22Rv1 (cell line): Measurements from ENCODE around the gene SETBP1.

ENCODE experiments used
- H3K27ac ChIP-seq: fragments of 450-650 bp; 2 replicates; pipeline ENCODE4 v1.5.1; 2017
- ZFX ChIP-seq: fragments of 450-650 bp; IDR thresholded peaks from 2 replicates; pipeline ENCODE4 v1.6.1; 2017; ENCODE audit warnings: antibody characterized with exemption, borderline replicate concordance
- TF ChIP-seq, protein P1 (sequence below): fragments of 450-650 bp; IDR thresholded peaks from 2 replicates; pipeline ENCODE4 v1.5.1; 2017; ENCODE audit warnings: mild to moderate bottlenecking

SETBP1 gene

DNA sequence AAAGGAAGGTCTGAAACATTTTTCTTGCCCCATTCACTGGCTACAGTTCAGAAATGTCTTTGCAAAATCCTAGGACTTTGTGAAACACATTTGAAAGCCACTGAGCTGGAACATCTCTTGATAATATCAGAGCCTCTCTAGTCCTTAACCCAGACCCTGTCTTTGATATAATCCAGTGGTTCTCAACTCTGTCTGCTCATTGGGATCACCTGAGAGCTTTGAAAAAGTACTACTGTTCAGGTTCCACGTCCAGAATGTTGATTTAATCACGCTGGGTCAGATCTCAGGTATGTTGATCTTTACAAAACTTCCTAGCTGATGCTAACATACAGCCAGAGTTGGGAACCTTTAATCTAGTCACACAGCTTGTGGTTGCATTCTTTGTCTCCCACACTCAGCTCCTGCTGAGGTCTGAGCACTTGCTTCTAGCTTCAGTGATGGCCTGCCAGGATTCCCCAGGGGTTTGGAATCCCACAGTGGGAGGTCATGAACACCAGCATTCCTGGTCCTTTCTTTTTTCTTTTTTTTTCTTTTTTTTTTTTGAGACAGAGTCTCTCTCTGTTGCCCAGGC, 262.7 kb downstream of the SETBP1 start:
- no peak overlapping the region for H3K27ac ChIP-seq

DNA sequence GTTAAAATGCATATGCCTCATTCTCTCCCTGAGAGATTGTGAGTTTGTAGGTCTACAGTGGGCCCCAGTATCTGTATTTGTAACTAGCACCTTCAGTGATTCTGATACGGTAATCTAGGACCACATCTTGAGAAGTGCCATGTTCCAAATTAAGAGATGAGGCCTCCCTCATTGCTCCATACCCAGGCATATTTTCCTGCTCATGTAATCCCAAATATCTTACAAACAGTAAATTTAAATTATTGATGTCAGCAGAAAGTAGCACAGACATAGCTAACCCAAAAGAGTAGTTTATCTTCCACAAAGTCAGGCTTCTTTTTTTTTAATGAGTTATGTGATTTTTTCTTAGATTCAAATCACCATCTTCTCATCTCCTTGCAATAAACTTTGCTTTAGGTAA, 263.8 kb downstream of the SETBP1 start:
- H3K27ac ChIP-seq: no peak overlapping the region
- no peak for TF ChIP-seq ZFX
- TF ChIP-seq, protein P1, sequence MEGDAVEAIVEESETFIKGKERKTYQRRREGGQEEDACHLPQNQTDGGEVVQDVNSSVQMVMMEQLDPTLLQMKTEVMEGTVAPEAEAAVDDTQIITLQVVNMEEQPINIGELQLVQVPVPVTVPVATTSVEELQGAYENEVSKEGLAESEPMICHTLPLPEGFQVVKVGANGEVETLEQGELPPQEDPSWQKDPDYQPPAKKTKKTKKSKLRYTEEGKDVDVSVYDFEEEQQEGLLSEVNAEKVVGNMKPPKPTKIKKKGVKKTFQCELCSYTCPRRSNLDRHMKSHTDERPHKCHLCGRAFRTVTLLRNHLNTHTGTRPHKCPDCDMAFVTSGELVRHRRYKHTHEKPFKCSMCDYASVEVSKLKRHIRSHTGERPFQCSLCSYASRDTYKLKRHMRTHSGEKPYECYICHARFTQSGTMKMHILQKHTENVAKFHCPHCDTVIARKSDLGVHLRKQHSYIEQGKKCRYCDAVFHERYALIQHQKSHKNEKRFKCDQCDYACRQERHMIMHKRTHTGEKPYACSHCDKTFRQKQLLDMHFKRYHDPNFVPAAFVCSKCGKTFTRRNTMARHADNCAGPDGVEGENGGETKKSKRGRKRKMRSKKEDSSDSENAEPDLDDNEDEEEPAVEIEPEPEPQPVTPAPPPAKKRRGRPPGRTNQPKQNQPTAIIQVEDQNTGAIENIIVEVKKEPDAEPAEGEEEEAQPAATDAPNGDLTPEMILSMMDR: no peak

More for the DNA sequence above, 262.7 kb downstream of the SETBP1 start:
- TF ChIP-seq ZFX: no peak
- TF ChIP-seq, protein P1: no peak

DNA sequence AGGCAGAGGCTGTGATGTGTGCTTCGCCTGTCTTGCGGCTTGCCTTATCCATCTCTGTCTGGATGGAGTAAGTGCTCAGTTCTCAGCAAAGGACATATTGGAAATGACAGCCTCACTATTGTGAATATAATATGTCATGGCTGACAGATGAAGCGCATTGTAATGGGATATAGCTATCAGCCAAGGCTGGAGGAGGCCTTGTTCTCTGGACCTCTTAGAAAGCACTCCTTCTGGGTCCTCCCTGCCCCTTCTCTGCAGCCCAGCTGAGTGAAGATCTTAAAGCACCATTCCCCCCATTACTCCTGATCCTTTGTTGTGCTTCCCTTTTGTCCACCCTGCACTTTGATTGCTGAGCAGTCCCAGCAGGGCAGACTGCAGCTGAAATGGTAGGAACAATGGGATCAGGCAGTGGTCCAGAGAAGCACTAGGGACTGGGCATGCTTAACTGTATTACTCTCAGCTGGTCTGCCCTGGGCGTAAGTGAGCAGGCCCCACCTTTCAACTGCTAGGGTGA, 265.3 kb downstream of the SETBP1 start:
- TF ChIP-seq, protein P1: no peak
- no peak for TF ChIP-seq ZFX
- no peak overlapping the region for H3K27ac ChIP-seq

DNA sequence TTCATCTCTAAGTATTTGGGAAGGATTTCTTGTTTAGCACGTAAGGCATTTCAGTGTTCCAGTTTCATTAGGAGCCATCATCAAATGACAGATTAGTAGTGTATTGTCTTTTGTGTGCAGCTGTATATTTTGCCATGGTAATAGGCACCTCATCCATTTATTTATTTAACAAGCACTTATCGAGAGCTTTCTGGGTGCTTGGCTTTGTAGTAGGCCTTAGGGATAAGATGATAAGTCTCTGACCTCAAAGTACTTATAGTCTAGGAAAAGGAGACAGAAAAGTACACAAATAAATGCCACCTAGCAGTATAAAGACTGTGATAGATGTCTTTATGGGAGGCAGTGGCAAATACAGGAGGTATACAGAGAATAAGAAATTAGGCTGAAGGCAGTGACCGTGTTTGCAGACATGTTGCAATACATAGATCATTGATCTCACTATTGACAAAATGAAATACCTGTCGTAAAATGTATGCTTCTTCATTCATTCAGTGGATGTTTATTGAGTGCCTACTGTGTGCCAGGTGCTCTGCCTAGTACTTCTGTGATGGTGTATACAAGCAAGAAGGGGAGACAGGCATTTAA, 265.9 kb downstream of the SETBP1 start:
- TF ChIP-seq ZFX: no peak
- TF ChIP-seq, protein P1: no peak
- no peak overlapping the region for H3K27ac ChIP-seq

DNA sequence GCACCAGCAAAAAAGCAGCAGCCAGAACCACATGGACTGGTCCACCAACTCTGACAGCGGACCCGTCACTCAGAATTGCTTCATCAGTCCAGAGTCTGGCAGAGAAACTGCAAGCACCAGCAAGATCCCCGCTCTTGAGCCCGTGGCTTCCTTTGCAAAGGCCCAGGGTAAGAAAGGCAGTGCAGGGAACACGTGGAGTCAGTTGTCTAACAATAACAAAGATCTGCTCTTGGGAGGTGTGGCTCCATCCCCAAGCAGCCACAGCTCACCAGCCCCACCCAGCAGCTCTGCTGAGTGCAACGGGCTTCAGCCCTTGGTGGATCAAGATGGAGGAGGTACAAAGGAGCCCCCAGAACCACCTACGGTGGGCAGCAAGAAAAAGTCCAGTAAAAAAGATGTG, 269.3 kb downstream of the SETBP1 start:
- H3K27ac ChIP-seq: no peak overlapping the region
- TF ChIP-seq, protein P1: no peak
- TF ChIP-seq ZFX: no peak

DNA sequence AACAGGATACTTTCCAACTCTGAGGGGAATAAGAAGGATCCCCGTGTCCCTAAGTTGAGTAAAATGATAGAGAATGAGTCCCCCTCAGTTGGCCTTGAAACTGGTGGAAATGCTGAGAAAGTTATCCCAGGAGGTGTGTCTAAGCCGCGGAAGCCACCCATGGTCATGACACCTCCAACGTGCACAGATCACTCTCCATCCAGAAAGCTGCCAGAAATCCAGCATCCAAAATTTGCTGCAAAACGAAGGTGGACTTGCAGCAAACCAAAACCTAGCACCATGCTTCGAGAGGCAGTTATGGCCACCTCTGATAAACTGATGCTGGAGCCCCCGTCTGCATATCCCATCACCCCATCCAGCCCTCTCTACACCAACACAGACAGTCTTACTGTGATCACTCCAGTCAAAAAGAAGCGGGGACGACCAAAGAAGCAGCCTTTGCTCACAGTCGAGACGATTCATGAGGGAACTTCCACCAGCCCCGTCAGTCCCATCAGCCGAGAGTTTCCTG, 270.1 kb downstream of the SETBP1 start:
- no peak overlapping the region for H3K27ac ChIP-seq
- no peak for TF ChIP-seq ZFX

DNA sequence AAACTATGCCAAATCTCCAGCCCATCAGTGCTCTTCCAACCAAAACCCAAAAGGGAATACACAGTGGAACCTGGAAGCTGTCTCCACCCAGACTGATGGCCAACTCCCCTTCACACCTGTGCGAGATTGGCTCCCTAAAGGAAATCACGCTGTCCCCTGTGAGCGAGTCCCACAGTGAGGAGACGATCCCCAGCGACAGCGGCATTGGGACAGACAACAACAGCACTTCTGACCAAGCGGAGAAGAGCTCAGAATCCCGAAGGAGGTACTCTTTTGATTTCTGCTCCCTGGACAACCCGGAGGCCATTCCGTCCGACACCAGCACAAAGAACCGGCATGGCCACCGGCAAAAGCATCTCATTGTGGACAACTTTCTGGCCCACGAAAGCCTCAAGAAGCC, 271.1 kb downstream of the SETBP1 start:
- TF ChIP-seq, protein P1: no peak
- no peak for TF ChIP-seq ZFX
- no peak overlapping the region for H3K27ac ChIP-seq

DNA sequence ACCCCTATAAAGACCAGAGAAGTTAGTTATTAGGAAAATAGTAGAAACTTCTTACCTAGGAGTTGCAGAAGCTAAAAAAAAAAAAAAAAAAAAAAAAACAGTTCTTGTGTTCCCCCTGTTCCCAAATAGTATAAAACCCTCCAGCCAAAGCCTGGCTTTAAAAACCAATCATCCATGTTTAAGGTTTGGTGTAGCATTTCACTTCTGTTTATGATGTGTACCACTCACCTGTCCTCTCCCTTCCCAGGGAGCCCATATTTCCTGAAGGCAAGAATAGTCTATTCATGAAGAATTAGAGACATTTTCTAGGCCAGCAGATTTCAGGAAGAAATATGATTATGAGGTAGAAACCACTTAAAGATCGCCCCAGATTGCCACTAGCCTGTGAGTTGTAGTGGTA, 273.6 kb downstream of the SETBP1 start:
- TF ChIP-seq, protein P1: no peak

More for the DNA sequence above, 273.6 kb downstream of the SETBP1 start:
- H3K27ac ChIP-seq: no peak overlapping the region
